DOHH2 (cell line): ENCODE data around the gene CDKAL1.

ENCODE experiments used
- H3F3A ChIP-seq: fragments of 200-600 bp; sonication (generic), shearing (Covaris generic); 2 replicates; pipeline ENCODE4 v1.6.0; 2016; ENCODE audit warnings: antibody characterized with exemption, mild to moderate bottlenecking; ENCODE audit not compliant: control insufficient read depth, insufficient read depth
- H3K27ac ChIP-seq: fragments of 200-600 bp; sonication (generic); 2 replicates; pipeline ENCODE4 v1.5.1; 2014; ENCODE audit warnings: low read depth, mild to moderate bottlenecking, low read length, moderate library complexity
- H3K27me3 ChIP-seq: fragments of 200-600 bp; sonication (generic); 2 replicates; pipeline ENCODE4 v1.6.1; 2014; ENCODE audit warnings: mild to moderate bottlenecking, low read length, mixed read lengths; ENCODE audit not compliant: control insufficient read depth
- H3K36me3 ChIP-seq: fragments of 200-600 bp; sonication (generic); 2 replicates; pipeline ENCODE4 v1.6.1; 2014; ENCODE audit warnings: mild to moderate bottlenecking, low read length, moderate library complexity, mixed read lengths; ENCODE audit not compliant: control insufficient read depth
- H3K4me1 ChIP-seq: fragments of 200-600 bp; sonication (generic); 2 replicates; pipeline ENCODE4 v1.6.1; 2014; ENCODE audit warnings: mild to moderate bottlenecking, low read length, mixed read lengths; ENCODE audit not compliant: control insufficient read depth
- H3K4me2 ChIP-seq: fragments of 200-600 bp; sonication (generic); 2 replicates; pipeline ENCODE4 v1.6.0; 2014; ENCODE audit warnings: mild to moderate bottlenecking, low read length, moderate library complexity
- H3K4me3 ChIP-seq: fragments of 200-600 bp; sonication (generic); 2 replicates; pipeline ENCODE4 v1.5.1; 2014; ENCODE audit warnings: mild to moderate bottlenecking, low read length, mixed read lengths
- H3K79me2 ChIP-seq: fragments of 200-600 bp; sonication (generic); 2 replicates; pipeline ENCODE4 v1.6.1; 2014; ENCODE audit warnings: mild to moderate bottlenecking, low read length, mixed read lengths; ENCODE audit not compliant: control insufficient read depth
- H3K9me2 ChIP-seq: fragments of 200-600 bp; sonication (generic); replicated peaks from 2 replicates; pipeline ENCODE4 v1.6.1; 2014; ENCODE audit warnings: mild to moderate bottlenecking, low read length, mixed read lengths; ENCODE audit not compliant: control insufficient read depth
- H3K9me3 ChIP-seq: fragments of 200-600 bp; sonication (generic); 2 replicates; pipeline ENCODE4 v1.6.1; 2014; ENCODE audit warnings: antibody characterized with exemption, low read length, mixed read lengths; ENCODE audit not compliant: control insufficient read depth, insufficient read depth
- H4K20me1 ChIP-seq: fragments of 200-600 bp; sonication (generic); 2 replicates; pipeline ENCODE4 v1.6.0; 2014; ENCODE audit warnings: low read depth, mild to moderate bottlenecking, antibody characterized with exemption, low read length, moderate library complexity; ENCODE audit not compliant: control insufficient read depth, insufficient read depth
- EZH2phosphoT487 ChIP-seq: fragments of 200-600 bp; sonication (generic); IDR thresholded peaks from 2 replicates; pipeline ENCODE4 v1.6.1; 2017; ENCODE audit warnings: borderline replicate concordance, mild to moderate bottlenecking, antibody characterized with exemption, low read length, moderate library complexity, mixed read lengths
- TF ChIP-seq, protein P1 (sequence below): fragments of 200-600 bp; sonication (generic); IDR thresholded peaks from one replicate; pipeline ENCODE4 v1.5.1; 2014; ENCODE audit warnings: antibody characterized with exemption, mild to moderate bottlenecking, low read depth, low read length; ENCODE audit not compliant: poor library complexity, severe bottlenecking

CDKAL1 gene

DNA sequence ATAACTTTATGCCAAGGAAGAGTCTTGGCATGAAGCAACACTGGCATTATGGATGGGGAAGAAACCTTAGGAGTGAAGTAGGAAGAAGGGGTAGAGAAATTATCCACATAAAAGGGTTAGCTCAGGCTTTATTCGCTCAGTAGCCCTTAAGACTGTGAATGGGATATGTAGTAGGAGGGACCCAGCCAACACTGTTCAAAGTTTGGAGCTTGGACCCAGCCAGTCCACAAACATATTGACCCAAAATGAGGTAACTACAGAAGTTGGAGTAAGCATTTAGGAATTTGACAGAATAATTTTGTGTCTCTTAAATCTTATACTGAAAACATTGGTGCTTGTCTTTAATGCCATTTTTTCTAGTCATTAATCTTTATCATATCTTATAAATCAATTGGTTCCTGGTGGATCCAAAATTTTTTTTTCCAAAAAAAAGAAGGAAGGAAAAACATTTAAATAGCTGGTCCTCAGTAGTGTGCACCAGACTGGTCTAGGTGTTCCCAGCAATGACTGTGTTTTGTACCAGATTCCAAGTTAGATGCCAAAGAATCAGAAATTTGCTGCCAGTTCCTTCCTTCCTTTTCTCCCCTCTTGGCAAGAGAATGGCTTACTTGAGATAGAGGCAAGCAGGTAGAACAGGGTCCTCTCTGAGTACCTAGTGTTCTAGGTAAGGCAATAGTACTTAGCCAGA, 607.5 kb downstream of the CDKAL1 start:
- H3K27me3 ChIP-seq, result no peaks in the 10 kb centered on the region

DNA sequence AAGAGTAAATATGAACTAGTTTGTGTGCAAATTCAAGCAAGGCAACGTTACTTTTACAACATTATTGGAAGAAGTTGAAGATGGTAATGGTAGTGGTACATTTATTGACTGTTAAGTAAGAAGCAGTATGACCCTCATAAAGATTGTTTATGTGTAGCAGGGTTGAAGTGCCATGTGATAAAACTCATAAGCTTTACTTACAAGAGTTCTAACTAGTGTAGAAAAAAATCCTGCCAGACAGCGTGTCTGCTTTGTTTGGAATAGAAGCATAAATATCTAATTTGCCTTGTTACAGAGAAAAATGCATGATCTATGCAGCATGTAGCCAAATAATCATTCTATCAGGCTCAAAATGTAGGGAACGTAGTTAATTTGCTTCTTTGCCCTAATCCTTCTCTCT, 608.5 kb downstream of the CDKAL1 start:
- H3K27me3 ChIP-seq, result no peaks in the 10 kb centered on the region
- TF ChIP-seq, protein P1, sequence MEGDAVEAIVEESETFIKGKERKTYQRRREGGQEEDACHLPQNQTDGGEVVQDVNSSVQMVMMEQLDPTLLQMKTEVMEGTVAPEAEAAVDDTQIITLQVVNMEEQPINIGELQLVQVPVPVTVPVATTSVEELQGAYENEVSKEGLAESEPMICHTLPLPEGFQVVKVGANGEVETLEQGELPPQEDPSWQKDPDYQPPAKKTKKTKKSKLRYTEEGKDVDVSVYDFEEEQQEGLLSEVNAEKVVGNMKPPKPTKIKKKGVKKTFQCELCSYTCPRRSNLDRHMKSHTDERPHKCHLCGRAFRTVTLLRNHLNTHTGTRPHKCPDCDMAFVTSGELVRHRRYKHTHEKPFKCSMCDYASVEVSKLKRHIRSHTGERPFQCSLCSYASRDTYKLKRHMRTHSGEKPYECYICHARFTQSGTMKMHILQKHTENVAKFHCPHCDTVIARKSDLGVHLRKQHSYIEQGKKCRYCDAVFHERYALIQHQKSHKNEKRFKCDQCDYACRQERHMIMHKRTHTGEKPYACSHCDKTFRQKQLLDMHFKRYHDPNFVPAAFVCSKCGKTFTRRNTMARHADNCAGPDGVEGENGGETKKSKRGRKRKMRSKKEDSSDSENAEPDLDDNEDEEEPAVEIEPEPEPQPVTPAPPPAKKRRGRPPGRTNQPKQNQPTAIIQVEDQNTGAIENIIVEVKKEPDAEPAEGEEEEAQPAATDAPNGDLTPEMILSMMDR, result no peak
- no peak for TF ChIP-seq EZH2phosphoT487
- H3K4me2 ChIP-seq, result no peak overlapping the region
- H3K4me3 ChIP-seq, result no peak overlapping the region
- no peak overlapping the region for H3K27ac ChIP-seq
- no peaks in the 10 kb centered on the region for H3K36me3 ChIP-seq
- no peaks in the 10 kb centered on the region for H3K79me2 ChIP-seq
- H3K9me2 ChIP-seq, result no peaks in the 10 kb centered on the region
- no peaks in the 10 kb centered on the region for H3K9me3 ChIP-seq
- no peaks in the 10 kb centered on the region for H4K20me1 ChIP-seq
- H3K4me1 ChIP-seq, result no peaks in the 10 kb centered on the region
- no peaks in the 10 kb centered on the region for H3F3A ChIP-seq

More for the DNA sequence above, 607.5 kb downstream of the CDKAL1 start:
- Histone ChIP-seq H3K9me3 (no peaks in the 10 kb centered on the region), H3K36me3 (no peaks in the 10 kb centered on the region), H3K9me2 (no peaks in the 10 kb centered on the region), H3F3A (no peaks in the 10 kb centered on the region), H4K20me1 (no peaks in the 10 kb centered on the region), H3K4me2 (no peak overlapping the region), H3K4me3 (no peak overlapping the region), H3K79me2 (no peaks in the 10 kb centered on the region), H3K27ac (no peak overlapping the region), H3K4me1 (no peaks in the 10 kb centered on the region)
- no peak for TF ChIP-seq EZH2phosphoT487
- TF ChIP-seq, protein P1, result no peak

DNA sequence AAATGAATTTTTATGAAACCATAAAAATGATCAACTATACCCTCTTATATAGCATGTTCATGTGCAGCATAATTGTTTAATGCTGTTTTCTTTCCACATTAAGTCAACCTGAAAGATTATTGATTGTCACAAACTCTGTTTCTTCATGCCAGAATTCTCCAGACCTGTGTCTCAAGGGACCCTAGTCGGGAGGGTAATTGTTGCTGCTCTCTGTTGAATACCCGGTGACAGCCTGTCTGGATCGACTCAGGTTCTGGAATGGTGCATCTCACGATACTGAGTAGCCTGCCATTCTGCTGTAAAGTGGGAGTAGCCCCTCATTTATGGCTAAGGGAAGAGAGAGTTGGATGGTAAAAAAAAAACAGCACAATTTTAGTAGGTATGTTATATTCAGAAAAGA, 609.4 kb downstream of the CDKAL1 start:
- no peak overlapping the region for H3K27ac ChIP-seq
- H3K9me2 ChIP-seq, result no peaks in the 10 kb centered on the region
- H3K79me2 ChIP-seq, result no peaks in the 10 kb centered on the region
- no peak overlapping the region for H3K4me3 ChIP-seq
- no peaks in the 10 kb centered on the region for H3K36me3 ChIP-seq
- H4K20me1 ChIP-seq, result no peaks in the 10 kb centered on the region
- TF ChIP-seq, protein P1, result no peak
- H3F3A ChIP-seq, result no peaks in the 10 kb centered on the region
- no peak overlapping the region for H3K4me2 ChIP-seq
- H3K4me1 ChIP-seq, result no peaks in the 10 kb centered on the region
- no peaks in the 10 kb centered on the region for H3K27me3 ChIP-seq
- H3K9me3 ChIP-seq, result no peaks in the 10 kb centered on the region
